Effector CD4-positive, alpha-beta T cell (primary cell): Measurements from ENCODE around the gene WDR90.

Experiments used
- DNase-seq: peaks from one replicate; pipeline ENCODE4 v3.0.0-alpha.2; 2020

Gene WDR90

GRCh38 chr16:692356-693108 is 43.4 kb downstream of the WDR90 start:
- DNase-seq = no peak

GRCh38 chr16:693364-693763 is 44.2 kb downstream of the WDR90 start:
- DNase-seq = no peak

- DNase-seq = no peak
These were observed 44.6 kb downstream of the WDR90 start for GRCh38 chr16:693766-694165.

DNA sequence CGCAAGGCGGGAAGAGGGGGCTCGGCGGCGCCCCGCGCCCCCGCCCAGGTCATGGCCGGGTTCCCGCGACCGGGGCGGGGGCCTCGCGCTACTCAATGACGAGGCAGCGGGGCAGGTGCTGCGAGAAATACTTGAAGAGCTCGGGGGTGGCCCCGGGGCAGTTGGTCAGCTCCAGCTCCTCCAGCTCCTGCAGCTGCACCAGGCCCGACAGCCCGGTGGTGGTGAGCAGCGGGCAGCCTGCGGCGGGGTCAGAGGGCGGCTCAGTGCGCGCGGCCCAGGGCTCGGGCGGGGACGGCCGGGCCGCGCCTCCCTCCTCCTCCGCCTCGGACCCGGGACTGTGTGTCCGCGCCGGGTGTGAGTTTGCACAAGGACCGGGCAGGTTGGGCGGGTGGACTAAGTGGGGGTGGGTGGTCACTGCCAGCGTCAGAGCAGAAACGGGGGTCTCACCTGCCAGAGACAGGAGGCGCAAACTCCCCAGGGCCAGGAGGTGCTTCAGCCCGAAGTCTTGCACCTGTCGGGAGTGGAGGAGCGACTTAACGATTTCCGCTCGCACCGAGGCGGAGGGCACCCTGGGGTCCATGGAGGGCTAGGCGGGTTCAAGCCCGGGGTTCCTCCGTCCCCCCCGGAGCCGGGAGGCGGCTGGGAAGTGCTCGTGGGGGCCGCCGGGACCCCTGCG is 45.2 kb downstream of the WDR90 start:
- no peak for DNase-seq

GRCh38 chr16:694863-695354 is 45.7 kb downstream of the WDR90 start:
- DNase-seq = no peak

GRCh38 chr16:695355-696089 is 46.4 kb downstream of the WDR90 start:
- DNase-seq = peak; percentile 53

- no peak for DNase-seq
These were observed 49.9 kb downstream of the WDR90 start for GRCh38 chr16:698911-699671.

DNA sequence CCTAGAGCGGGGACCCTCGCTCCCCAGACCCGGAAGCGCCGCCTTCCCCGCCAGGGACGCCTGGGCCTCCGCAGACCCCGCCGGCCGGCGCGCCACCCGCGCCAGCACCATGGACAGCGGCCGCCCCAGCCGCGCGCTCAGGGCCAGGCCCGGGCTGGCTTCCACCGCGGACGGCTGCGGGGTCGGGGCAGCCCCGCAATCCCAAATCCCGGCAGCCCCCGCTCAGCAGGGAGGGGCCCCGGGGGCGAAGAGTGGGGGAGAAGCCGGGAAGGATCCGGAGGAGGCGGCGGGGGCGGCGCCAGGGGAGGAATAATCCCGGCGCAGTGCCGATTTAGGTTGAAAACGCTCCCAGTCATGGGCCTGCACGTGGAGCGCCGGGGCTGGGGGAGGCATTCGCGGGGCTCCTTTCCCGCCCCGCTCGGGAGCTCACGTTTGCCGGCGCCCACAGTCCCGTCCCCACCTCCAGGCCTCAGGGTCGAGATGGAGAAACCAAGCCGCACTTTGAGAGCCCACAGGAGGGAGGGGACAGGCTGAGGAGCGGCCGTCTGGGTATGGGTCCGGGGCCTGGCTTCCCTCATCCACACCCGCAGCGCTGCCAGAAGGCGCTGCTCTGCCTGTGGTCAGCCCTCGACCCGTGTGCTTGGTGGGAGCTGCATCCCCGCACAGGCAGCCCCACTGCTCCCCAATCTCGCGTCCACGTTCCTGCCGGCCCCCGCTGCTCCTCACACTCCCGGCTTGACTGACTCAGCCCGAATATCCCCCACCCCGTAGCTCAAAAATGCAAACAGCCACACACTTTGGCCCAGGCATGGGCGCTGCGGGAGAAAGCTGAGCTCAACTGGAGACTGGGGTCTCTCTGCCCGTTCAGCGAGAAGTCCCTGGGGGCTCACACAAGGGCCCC is 51.8 kb downstream of the WDR90 start:
- peak; percentile 42 for DNase-seq

GRCh38 chr16:702341-702740 is 53.2 kb downstream of the WDR90 start:
- no peak for DNase-seq

- no peak for DNase-seq
These were observed 54.2 kb downstream of the WDR90 start for GRCh38 chr16:703406-703805.

- DNase-seq = no peak
These were observed 54.9 kb downstream of the WDR90 start for GRCh38 chr16:704047-704446.

DNA sequence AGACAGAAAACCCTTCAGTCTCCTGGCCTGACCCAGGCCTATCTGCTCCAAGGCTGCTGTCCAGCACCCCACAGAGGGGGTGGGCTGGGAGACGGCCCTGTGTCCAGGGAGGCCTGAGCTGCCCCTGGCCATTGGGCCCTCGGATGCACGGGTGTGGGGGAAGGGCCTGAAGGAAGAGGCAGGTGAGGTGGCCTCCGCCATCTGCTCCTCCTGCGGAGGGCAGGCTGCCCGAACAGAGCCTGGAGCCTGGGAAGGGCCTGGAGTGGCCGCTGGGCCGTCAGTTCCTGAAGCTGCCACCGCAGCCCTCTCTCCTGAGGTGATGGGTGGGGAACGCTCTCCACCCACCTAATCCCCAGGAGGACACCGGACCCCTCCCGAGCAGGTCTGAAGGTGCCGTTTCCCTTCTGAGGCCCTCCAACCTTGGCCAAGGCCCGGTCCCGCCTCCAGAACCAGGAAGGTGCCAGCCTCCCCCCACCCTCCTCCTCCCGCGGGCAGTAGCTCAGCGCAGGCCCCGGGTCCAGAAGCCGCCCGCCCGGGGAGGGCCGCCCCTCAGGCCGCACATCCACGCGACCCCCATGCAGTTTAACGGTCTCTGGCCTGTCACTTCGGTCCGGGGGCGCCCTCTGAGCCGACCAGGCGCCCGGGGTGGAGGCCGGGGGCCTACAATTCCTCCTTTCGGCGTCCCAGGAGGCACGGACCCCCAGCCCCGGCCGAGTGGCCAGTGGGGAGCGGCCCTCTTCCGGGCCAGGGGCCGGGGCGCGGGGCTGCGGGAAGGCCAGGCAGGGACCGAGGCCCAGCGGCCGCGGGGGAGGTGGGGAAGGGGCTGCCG is 55.6 kb downstream of the WDR90 start:
- DNase-seq = no peak

DNA sequence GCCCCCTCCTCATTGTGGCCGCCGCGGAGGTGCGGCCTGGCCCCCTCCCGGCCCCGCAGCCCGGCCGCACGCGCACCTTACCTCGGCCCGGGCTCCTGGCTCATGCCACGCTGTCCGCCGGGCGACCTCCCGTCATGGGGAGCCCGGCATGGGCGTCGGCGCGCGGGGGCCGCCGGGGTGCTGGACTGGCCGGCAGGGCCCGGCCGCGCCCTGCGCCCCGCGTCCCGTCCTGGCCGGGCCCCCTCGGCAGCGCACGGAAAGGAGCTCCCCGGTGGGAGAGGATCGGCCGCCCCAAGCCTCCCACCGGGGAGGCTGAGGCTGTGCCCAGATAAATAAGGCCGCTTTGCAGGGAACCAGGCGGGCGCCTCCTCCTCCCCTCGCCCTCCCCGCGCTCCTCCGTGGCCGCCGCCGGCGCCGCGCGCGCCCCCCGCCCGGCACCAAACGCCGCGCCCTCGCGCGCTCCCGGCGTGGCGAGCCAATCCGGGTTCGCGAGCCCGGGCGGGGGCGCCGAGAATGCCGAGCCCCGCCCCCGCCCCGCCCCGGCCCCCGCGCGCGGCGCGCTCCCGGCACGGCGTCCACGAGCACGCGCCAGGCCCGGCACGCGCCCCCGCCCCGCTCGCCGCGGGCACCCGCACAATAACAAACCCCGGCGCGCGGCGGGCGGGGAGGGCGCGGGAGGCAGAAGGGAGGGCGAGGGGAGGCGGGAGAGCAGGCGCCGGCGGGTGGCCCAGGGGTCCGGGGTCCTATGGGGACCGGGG is 56.4 kb downstream of the WDR90 start, which contains the start of gene FBXL16:
FBXL16 (minus strand) TSS at position 371 of the 758 bp plus-strand sequence. CDS start 8,396 bp downstream, outside the sequence.
- no peak for DNase-seq

DNA sequence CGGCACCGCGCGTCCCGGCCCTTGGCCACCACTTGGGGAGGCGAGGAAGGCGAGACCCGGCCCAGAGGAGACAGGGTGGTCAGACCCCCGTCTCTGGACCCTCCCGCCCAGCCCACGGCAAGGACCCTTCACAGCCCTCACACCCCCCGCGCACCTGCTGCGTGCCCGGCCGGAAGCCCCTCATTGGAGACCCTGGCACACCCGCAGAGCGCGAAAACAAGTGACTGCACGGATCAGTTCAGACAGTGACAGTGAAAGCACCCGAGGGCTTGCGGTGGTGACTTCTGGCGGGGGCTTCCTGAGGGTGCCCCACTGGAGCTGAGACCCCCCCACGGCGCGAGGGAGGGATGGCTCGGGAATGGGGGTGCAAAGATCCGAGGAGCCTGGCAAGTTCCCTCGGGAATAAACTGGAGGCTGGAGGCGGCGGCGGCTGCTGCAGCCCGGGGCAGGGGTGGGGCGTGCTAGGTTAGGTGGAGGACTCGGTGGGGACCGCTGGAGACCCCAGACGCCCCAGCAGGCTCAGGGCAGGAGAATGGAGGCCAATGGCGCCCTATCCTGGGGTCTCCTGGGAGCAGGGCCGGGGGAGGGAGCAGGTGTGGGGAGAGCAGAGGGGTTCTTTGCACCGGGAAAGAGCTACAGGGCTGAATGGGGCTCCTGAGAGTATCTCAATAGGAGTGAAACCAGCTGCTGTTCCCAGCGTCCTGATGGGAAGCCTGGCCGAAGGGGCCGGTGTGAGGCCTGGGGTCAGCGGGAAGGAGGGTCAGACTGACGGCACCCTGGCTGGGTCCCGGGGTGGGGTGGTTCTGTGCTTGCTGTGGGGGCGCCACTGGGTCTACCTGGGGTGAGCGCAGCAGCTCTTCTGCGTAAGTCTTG is 57.3 kb downstream of the WDR90 start:
- DNase-seq = no peak

- no peak for DNase-seq
These were observed 57.9 kb downstream of the WDR90 start for GRCh38 chr16:707062-707538.

GRCh38 chr16:708019-708418 is 58.9 kb downstream of the WDR90 start:
- DNase-seq = no peak

GRCh38 chr16:708959-709358 is 59.8 kb downstream of the WDR90 start:
- no peak for DNase-seq
